Forelimb muscle (tissue), 1 donor: ENCODE measurements around the gene ARHGAP26. TPM values are rescaled to one million over a fixed set of nuclear protein-coding genes. Genes with fewer than 3 reads are reported as not detected.

Experiments
- DNase-seq: peaks from one replicate; pipeline ENCODE4 v3.0.0-alpha.2; 2013; ENCODE audit warnings: low read depth
- polyA plus RNA-seq: library from polyadenylated mRNA; unstranded; fragments of 120-200 nt; gene quantifications from one replicate; pipeline ENCODE4 v1.2.1, GENCODE V29; 2013; ENCODE audit not compliant: insufficient read length

The ARHGAP26 gene
- polyA plus RNA-seq, 1 donor, result 11.9 TPM

DNA sequence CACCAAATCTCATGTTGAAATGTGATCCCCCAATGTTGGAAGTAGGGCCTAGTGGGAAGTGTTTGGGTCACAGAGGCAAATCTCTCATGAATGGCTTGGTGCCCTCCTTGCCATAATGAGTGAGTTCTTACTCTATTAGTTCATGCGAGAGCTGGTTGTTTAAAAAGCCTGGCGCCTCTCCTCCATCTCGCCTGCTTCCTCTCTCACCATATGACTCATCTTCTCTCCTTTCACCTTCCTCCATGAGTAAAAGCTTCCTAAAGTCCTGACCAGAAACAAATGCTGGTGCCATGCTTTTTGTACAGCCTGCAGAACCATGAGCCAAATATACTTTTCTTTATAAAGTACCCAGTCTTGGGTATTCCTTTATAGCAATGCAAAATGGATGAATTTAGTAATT lies 20.9 kb upstream of the ARHGAP26 start:
- DNase-seq, result no peak

DNA sequence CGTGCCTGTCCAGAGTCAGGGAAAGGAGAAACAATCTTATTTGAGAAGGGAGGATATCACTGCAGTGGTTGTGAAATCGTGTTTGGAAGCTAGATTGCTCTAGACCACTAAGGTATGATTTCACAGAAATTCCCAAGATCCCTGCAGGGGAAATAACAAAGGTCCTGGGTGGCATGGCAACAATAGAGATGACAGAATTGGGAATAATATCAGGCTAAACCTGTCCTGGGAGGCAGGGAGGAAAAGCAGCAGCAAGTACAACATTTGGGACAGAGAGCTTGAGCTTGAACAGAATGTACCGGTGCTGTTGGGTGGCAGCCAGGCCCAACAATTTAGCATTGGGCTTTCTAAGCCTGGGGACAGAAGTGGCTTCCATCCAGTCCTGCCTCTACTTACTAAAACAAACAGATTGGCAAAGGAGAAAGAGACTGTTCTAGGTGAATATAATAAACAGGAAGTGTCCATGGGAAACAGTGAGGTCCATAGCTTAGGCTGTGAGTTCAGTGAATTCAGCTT lies 17.0 kb upstream of the ARHGAP26 start:
- DNase-seq, result no peak

DNA sequence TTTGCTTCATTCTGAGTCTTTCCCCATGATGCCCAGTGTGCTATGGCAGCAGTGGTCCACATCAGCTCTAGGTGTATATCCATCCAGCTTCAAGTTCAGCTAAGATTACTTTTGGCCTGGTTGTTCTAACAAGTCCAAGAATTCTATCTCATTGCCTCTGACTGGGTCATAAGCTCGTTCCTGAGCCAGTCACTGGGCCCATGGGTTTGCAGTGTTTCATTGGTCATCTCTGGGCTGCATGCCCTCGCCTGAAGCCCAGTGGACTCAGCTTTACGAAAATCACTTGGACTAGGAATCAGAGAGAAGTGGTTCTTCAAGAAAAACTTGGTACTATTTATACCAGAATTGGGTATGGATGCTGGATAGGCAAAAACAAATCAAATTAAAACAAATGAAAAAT lies 16.1 kb upstream of the ARHGAP26 start:
- no peak for DNase-seq

DNA sequence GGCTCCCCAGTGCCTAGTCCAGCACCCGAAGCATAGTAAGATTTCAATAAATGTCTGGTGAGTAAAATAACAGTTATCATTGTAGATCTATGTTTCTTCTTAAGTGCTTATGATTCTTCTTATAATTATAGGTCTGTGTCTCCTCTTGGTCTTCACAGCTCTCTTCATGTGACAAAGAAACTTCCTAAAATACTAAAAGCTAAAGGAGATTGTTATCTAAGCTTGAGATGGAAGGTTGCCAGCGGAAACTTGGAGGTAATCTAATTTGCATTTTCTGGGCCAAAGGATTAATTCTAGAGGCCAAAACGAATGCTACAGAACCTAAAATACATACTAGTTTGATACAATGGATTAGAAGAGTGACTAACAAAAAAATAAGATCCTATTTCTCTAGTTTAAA lies 13.6 kb upstream of the ARHGAP26 start:
- DNase-seq, result no peak

DNA sequence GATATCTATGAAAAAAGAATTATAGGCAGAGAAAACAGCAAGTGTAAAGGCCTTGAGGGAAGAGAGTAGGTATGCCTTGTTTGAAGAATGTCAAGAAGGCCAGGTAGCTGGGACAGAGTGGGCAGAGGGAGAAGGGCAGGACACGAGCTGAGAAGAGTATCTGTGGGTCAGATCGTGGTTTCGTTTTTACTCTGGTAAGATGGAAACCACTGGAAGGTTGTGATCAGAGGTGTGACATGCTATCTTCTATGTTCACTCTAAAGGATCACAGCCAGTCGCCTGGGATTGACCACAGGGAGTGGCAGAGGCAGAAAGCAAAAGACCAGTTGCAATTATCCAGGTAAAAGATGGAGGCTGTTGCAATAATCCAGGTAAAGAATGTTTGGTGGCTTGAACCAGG lies 12.6 kb upstream of the ARHGAP26 start:
- DNase-seq, result no peak

DNA sequence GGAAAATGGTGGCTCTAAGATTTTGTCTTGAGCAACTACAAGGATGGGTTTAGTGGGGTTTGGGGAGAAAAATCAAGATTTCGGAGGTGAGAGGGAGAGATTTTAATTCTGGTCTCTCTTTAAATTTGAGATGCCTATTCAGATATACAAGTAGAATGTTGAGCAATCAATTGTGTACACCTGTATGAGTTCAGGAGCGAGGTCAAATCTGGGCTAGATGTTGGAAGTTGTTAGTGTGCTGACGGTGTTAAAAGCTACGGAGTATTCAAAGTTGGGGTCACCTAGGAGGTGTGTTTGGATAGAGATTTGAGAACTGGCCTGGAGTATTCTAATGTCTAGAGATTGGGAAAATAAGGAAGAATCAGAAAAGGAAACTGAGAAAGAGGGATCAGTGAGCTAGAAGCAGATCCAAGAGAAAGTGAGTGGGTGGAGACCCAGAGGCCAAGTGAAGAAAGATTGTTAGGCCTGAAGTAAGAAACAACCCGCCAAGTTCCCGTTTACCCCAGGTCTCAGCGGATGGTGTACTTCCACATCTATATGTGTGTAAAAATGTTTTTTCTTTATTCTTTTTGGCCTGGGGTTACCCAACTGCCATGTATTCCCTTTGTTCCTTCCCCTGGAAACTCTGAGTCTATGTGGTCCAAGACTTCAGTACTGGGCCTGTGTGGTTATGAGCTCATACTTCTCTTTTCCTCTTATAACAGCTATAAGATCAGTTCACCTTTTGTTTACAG lies 11.9 kb upstream of the ARHGAP26 start:
- no peak for DNase-seq

DNA sequence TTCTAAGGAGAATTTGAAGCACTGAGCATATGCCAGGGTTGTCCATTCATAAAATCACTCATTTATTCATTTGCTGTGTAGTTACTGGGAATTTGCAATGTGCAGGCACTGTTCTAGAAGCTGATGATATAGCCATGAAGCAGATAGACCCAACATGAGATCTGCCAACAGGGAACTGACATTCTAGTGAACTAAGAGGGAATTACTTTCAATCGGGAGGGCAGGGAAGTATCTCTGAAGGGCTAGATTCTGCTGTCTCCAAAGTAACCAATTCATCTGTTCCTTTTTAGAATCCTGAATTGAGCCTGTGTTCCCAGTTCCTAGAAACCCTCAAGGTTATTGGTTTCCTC lies 11.4 kb upstream of the ARHGAP26 start:
- DNase-seq, result no peak

DNA sequence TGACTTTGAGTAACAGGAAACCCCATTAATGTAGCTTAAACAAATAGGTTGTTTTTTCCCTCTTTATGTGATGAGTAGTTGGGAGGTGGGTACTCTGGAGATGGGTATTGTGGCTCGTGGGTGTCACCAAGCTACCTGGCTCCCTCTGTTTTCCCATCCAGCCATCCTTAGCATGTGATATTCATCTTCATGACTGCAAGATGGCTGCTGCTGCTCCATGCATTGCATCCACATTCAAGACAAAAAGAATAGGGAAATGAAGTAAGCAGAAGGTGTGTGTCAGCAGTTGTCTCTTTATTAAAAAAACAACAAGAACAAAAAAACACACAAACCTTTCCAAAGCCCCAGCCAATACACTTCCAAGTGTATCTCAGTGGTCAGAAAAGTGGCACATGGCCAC lies 6.5 kb upstream of the ARHGAP26 start:
- DNase-seq, result no peak

DNA sequence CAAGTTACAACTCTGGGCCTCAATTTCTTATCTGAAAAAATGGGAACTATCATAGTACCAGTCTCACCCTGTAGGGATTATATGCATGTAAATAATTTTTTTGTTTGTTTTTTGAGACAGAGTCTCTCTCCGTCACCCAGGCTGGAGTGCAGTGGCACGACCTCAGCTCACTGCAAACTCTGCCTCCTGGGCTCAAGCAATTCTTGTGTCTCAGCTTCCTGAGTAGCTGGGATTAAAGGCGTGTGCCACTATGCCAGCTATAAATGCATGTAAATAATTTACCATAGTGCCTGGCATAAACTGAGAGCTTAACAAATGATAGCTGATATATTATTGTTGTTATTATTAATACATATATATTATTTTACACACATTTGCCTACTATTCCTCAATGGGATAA lies 3.0 kb upstream of the ARHGAP26 start:
- no peak for DNase-seq

DNA sequence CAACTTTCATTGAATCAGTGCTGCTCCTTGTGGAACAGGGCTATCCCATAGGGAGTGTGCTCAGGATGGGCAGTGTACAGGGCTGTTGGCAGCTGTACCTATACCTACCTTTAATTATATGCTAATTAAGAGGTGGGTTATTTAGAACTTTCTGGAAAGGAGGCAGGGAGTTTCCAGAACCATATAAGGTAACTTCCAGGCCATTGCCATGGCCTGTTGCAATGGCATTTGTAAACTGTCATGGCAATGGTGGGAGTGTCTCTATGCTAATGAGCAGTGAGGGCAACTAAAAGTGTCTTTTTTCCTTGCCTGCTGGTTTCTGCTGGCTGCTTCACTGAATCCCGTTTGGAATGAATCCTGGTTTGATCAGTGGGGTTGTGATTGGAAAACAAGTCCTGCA lies 2.3 kb upstream of the ARHGAP26 start:
- DNase-seq, result no peak

DNA sequence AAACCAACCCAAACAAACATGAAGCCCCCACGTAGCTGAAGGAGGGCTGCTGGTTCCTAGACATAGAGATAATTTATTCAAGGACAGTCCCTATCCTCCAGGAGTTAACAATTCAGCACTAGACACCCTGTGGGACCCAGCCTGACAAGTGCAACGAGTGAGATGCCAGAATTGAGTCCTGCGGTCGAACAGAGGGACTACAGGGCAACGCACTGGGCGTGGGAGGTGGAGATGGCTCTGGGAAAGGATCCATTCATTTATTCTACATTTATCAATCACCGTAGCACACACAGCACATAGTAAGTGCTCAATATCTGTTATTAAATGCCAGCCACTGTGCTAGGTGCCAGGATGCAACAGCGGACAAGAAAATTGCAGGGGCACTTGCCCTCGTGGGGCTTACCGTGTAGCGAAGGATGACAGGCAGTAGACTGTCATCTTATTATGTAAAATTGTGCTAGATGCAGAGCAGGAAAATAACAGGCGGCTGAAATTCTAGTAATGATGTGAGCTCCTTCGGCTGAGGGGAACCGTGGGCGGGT lies 855 bp upstream of the ARHGAP26 start:
- no peak for DNase-seq

DNA sequence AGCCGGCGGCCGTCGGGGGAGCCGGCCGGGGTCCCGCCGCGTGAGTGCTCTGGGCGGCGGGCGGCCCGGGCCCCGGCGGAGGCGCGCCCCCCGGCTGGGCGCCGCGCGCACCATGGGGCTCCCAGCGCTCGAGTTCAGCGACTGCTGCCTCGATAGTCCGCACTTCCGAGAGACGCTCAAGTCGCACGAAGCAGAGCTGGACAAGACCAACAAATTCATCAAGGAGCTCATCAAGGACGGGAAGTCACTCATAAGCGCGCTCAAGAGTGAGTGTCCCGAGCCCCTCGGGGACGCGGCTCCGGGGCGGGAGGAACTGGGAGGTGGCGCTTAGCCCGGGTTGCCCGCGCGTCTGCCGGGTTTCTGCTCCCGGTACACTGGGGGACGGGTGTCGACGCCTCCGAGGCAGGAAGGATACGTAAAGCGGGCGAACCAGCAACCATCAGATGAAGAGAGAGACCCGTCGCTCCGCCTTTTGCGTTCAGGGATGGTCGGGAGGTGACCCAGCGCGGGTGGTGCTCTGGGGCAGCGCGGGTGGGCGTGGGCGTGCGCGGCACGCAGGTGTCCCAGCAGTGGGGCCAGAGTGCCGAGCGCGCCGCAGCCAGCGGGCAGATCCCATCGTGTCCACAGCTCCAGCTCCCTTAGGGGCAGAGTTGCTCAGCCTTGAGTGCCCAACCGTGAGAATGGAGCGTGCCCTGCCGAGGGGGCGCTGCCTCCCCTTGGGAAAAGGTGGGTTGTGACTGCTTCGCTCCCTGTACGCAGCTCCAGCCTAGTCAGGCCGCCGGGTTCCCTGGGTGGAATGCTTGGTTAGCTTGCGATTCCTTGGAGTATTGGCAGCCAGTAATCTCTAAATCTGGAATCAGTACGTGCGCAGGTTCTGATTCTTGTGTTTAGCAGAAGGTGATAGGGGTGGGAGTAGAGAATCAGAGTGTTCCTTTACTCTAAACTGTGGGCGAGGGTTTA lies 753 bp downstream of the ARHGAP26 start:
- no peak for DNase-seq

DNA sequence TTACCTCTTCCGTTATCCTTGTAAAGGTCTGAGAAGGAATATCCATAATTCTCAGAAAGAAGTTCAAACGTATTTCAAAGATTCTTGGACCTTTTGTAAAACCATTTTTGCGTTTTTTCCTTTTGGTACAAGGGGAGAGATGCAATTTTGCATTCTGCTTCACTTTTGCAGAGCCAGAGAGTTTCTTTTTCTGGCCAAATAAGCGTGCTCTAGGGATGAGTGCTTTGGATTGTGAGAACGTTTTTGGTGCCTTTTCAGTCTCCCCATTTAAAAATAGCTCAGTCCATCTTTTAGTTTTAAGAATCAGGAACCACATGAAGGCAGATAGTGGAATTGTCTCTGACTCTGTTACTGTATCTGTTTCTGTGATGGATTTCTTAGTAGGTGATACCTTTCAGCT lies 1.5 kb downstream of the ARHGAP26 start:
- DNase-seq, result no peak

DNA sequence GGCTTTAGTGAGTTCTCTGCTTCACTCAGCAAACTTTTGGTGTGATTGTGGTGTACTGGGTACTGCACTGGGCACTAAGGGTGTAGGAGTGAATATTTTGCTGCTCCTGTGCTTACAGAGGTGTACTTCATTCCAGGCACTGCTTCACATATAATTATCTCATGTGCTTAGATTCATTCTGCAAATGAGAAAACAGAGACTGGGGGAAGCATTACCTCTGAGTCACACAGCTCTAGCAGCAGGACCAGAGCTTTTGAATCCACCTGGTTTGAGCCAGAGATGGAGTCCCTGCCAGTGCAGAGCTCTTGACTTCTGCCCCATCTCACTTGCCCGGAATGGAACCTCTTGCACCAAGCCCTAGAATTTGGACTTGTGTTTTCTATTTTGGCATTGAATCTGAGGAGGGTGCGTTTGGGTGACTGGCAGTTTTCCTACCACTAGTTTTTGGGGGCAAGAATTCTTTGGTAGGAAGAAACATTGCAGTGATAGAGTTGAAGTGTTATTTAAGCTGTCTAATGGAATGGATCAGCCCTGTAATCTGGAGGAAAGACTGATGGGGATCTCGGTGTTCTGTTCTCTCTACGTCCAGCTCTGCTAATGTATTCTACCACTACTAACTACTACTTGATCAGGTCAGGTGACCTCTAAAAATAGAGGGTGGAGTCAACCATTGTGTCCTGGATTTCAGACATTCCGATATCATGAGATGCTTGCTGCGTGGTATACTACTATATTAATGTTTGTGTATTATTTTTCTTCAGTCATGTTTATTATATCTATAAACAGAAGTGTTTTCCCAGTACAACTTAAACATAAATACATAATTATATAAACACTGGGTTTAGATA lies 2.5 kb downstream of the ARHGAP26 start:
- DNase-seq, result no peak

DNA sequence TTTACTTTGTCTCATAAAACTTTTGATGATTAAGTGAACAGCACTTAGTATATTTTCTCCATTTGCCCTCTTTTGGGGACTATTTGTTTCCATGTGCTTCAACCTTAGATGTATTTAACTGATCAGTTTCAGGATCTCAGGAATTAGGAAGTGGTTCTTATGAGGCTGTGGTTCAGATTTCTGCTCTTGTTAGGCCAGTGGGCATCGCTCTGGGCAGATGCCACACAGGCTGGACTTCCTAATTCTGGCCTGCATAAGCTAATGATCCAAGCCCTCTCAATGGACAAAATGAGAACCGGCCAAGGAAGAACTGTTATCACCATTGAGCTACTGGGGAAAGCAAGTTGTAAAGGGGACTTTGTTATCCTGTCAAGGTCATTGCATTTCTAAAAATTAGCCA lies 6.9 kb downstream of the ARHGAP26 start:
- no peak for DNase-seq

DNA sequence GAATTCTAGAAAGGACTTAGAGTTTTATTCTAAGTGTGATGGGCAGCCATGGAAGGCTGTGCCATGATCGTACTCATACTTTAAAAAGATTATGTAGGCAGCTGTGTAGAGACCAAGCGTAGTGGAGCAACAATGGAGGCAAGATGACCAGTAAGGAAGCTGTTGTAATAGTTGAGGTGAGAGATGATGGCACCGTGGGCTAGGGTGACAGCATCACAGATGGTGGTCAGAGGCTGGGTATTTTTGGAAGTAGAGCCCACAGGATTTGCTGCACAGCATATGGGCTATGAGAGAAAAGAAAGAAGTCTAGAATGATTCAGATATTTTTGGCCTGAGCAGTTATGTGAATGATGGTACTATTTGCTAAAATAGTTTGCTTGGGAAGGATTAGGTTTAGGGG lies 7.7 kb downstream of the ARHGAP26 start:
- DNase-seq, result no peak

DNA sequence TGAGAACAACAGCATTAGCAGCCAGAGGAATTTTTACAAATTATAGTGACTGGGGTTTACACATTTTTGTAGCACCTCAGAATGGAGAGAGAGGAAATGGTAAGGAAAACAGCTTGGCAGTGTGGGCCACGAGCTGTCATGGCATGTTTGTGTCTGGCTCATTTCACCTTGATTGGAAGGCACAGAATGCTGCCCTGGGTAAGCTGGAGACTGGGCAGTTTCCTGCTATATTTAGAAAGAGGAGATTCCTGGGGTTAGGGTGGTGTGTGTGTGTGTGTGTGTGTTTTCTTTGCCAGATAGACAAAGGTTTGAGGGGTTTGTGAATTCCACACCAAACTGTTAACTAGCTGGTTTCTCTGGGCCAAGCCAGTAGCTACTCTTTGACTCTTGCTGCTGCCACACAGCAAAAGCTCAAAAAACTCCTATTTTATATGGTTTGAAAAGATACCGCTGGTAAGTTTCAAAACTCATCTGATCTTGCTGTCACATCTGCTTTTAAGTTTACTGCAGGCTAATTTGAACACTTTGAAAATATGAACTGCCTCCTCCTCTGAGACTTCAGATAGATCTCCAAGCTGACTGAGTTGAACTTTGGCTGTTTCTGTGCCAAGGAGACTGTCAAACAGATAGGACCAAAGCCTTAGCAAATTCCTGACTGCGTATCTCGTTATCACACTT lies 9.1 kb downstream of the ARHGAP26 start:
- DNase-seq, result no peak

DNA sequence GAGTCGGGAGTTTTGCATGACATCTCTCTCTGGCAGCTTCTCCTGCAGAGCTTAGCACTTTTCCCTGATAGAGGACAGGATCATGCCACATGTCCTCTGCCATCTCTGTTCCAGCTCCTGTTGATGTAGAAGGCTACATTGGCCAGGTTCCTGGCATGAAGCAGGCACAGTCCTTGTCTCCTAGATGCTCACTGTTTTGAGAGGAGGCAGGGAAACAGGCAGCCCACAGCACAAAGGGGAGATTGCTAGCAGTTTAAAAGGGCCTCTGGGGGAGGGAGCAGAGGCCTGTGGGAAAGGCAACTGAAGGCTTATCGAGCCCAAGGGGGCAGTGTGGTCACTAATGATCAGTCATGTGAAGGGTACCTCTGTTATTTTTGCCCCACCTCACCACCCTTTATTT lies 10.7 kb downstream of the ARHGAP26 start:
- DNase-seq, result no peak

DNA sequence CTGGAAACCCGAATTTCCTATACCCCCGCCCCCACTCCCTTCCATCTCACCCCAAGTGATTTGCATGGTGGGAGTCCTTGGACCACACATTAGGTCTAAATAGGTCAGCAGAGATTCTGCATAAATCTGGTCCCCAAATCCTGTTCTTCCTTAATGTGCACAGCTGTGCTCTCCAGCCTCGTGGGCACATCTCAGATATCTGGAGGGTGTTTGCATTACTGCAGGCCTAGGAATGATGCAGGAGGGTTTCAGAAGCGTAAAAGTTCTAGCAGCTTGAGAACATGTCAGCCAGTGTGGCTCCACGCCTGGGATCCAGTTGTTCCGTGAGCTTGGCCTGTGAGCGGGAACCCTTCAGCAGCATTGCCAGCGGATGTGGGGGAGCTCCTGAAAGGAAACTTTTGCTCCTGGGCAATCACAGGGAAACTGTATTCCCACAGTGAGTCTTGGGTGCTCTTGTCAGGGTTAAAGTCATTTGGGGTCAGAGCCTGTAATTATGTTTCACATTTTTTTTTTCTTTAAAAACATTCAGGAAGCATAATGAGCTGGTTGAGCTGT lies 12.9 kb downstream of the ARHGAP26 start:
- DNase-seq, result no peak

DNA sequence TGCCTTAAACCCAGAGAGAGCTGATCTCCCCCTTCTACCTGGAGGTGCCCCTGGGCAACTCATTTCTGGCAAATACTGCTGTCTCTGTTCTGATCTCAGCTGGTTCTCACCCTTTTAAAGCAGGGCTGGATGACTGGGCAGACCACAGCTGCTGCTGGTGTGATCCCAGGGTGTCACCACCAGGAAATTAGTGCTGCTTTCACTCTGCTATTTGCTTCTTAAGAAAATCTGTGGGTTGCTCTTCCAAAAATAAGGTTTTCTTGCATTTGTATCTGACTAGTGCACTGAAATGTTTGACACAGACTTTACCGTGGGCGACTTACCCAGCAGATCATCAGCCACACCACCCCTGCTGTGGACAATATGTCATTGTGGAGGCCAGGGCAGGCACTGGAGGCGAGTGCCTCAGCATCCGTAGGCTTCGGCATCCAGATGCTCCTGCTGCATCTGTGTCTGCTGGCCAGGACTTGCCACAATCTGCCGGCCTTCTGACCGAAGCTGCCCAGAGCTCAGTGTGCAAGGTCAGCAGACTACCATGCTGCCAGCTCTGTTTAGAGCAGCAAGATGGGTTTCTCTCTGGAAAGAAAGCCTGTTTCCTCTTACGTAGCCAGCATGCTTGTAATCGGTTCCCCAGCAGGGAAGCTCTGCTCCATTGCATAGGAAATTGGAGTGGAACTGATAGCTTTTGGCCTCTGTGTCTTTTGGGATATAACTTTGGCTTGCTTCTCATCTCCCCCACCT lies 13.6 kb downstream of the ARHGAP26 start:
- DNase-seq, result no peak
